H9 (cell line): ENCODE results near the gene RHBDF1. TPM values are rescaled to one million over a fixed set of nuclear protein-coding genes. Genes with fewer than 3 reads are reported as not detected.

ENCODE experiments used
- DNase-seq: peaks from one replicate; pipeline ENCODE4 v3.0.0-alpha.2; 2017
- H2AFZ ChIP-seq: one replicate; pipeline ENCODE4 v1.6.1; 2013; ENCODE audit warnings: mild to moderate bottlenecking, low read length, control low read depth, moderate library complexity
- H2AK5ac ChIP-seq: 2 replicates; pipeline ENCODE4 v1.6.1; 2013; ENCODE audit warnings: low read length, control low read depth, mixed read lengths; ENCODE audit not compliant: insufficient read length
- H2BK120ac ChIP-seq: one replicate; pipeline ENCODE4 v1.6.1; 2013; ENCODE audit warnings: low read depth, mild to moderate bottlenecking, low read length, control low read depth, inconsistent platforms; ENCODE audit not compliant: poor library complexity, severe bottlenecking
- H2BK12ac ChIP-seq: 2 replicates; pipeline ENCODE4 v1.6.1; 2013; ENCODE audit warnings: low read length, control low read depth, mixed read lengths, low read depth; ENCODE audit not compliant: insufficient read length
- H2BK15ac ChIP-seq: 2 replicates; pipeline ENCODE4 v1.6.1; 2013; ENCODE audit warnings: low read depth, low read length, control low read depth
- H2BK20ac ChIP-seq: one replicate; pipeline ENCODE4 v1.6.1; 2013; ENCODE audit warnings: low read depth, mild to moderate bottlenecking, low read length, control low read depth, inconsistent platforms; ENCODE audit not compliant: poor library complexity, severe bottlenecking
- H2BK5ac ChIP-seq: 2 replicates; pipeline ENCODE4 v1.6.1; 2013; ENCODE audit warnings: low read length, control low read depth, mixed read lengths; ENCODE audit not compliant: insufficient read length
- H3K14ac ChIP-seq: 2 replicates; pipeline ENCODE4 v1.6.1; 2013; ENCODE audit warnings: low read length, control low read depth; ENCODE audit not compliant: insufficient read depth
- H3K18ac ChIP-seq: 2 replicates; pipeline ENCODE4 v1.6.1; 2013; ENCODE audit warnings: low read depth, mild to moderate bottlenecking, mixed read lengths, low read length, control low read depth; ENCODE audit not compliant: insufficient read length
- H3K23ac ChIP-seq: 2 replicates; pipeline ENCODE4 v1.6.1; 2013; ENCODE audit warnings: low read length, control low read depth, mixed read lengths, low read depth; ENCODE audit not compliant: insufficient read length
- H3K23me2 ChIP-seq: 2 replicates; pipeline ENCODE4 v1.6.1; 2013; ENCODE audit warnings: low read depth, mild to moderate bottlenecking, mixed read lengths, low read length, control low read depth; ENCODE audit not compliant: insufficient read length, poor library complexity, severe bottlenecking
- H3K27ac ChIP-seq: 2 replicates; pipeline ENCODE4 v1.5.1; 2013; ENCODE audit warnings: low read length, control low read depth, mixed read lengths, low read depth; ENCODE audit not compliant: insufficient read length
- H3K27me3 ChIP-seq: 2 replicates; pipeline ENCODE4 v1.6.1; 2013; ENCODE audit warnings: low read length, control low read depth, inconsistent platforms; ENCODE audit not compliant: insufficient read depth
- H3K4ac ChIP-seq: 2 replicates; pipeline ENCODE4 v1.6.1; 2013; ENCODE audit warnings: low read depth, mild to moderate bottlenecking, control low read depth, inconsistent platforms, low read length, moderate library complexity
- H3K4me1 ChIP-seq: 2 replicates; pipeline ENCODE4 v1.6.1; 2013; ENCODE audit warnings: low read length, control low read depth, inconsistent platforms; ENCODE audit not compliant: insufficient read depth
- H3K4me2 ChIP-seq: 2 replicates; pipeline ENCODE4 v1.6.1; 2013; ENCODE audit warnings: low read length, control low read depth, mixed read lengths; ENCODE audit not compliant: insufficient read length, insufficient read depth
- H3K56ac ChIP-seq: 2 replicates; pipeline ENCODE4 v1.6.1; 2013; ENCODE audit warnings: low read depth, mild to moderate bottlenecking, mixed read lengths, low read length, control low read depth; ENCODE audit not compliant: insufficient read length
- H3K79me1 ChIP-seq: 2 replicates; pipeline ENCODE4 v1.6.1; 2013; ENCODE audit warnings: low read depth, mild to moderate bottlenecking, moderate library complexity, low read length, control low read depth, inconsistent platforms; ENCODE audit not compliant: insufficient read depth, poor library complexity, severe bottlenecking
- H3K79me2 ChIP-seq: 2 replicates; pipeline ENCODE4 v1.6.1; 2013; ENCODE audit warnings: low read length, control low read depth, inconsistent platforms; ENCODE audit not compliant: insufficient read depth
- H3K9ac ChIP-seq: 2 replicates; pipeline ENCODE4 v1.6.1; 2013; ENCODE audit warnings: low read length, control low read depth, mixed read lengths; ENCODE audit not compliant: insufficient read length; ENCODE audit errors: extremely low read depth
- H3K9me3 ChIP-seq: one replicate; pipeline ENCODE4 v1.6.1; 2013; ENCODE audit warnings: low read depth, low read length, inconsistent platforms; ENCODE audit not compliant: control insufficient read depth
- H3T11ph ChIP-seq: one replicate; pipeline ENCODE4 v1.6.1; 2013; ENCODE audit warnings: mild to moderate bottlenecking, low read length, control low read depth, inconsistent platforms
- H4K20me1 ChIP-seq: one replicate; pipeline ENCODE4 v1.6.1; 2013; ENCODE audit not compliant: control insufficient read depth, insufficient read length, insufficient read depth
- H4K5ac ChIP-seq: 2 replicates; pipeline ENCODE4 v1.6.1; 2013; ENCODE audit warnings: low read depth, mild to moderate bottlenecking, mixed read lengths, low read length, control low read depth; ENCODE audit not compliant: insufficient read length
- H4K8ac ChIP-seq: replicated peaks from 2 replicates; pipeline ENCODE4 v1.6.1; 2013; ENCODE audit warnings: low read length, control low read depth, mixed read lengths, low read depth; ENCODE audit not compliant: insufficient read length
- H4K91ac ChIP-seq: 2 replicates; pipeline ENCODE4 v1.6.1; 2013; ENCODE audit warnings: low read depth, mild to moderate bottlenecking, moderate library complexity, mixed read lengths, low read length, control low read depth; ENCODE audit not compliant: insufficient read length
- H3K27ac Mint-ChIP-seq, 3 experiments: 2 replicates in 2 of 3; 3 replicates in 1 of 3; pipeline ENCODE4 v1.8.0; 2020 to 2021; ENCODE audit warnings: mixed read lengths in 3 of 3, mild to moderate bottlenecking in 1 of 3, moderate library complexity in 1 of 3
- H3K27me3 Mint-ChIP-seq: 2 replicates; pipeline ENCODE4 v1.8.0; 2021; ENCODE audit warnings: low read depth, mild to moderate bottlenecking, moderate library complexity, mixed read lengths
- H3K36me3 Mint-ChIP-seq, 3 experiments: 2 replicates in 2 of 3; 3 replicates in 1 of 3; pipeline ENCODE4 v1.8.0; 2020 to 2021; ENCODE audit warnings: low read depth in 3 of 3, mixed read lengths in 3 of 3; ENCODE audit not compliant: insufficient read depth in 1 of 3
- H3K4me1 Mint-ChIP-seq, 2 experiments: 2 replicates each; pipeline ENCODE4 v1.8.0; 2020; ENCODE audit warnings: mixed read lengths in 2 of 2
- H3K4me3 Mint-ChIP-seq, 2 experiments: 2 replicates in 1 of 2; 3 replicates in 1 of 2; pipeline ENCODE4 v1.8.0; 2020 to 2021; ENCODE audit warnings: mild to moderate bottlenecking in 2 of 2, mixed read lengths in 2 of 2, moderate library complexity in 1 of 2
- H3K9me3 Mint-ChIP-seq, 2 experiments: 2 replicates in 1 of 2; 3 replicates in 1 of 2; pipeline ENCODE4 v1.8.0; 2020; ENCODE audit warnings: mild to moderate bottlenecking in 2 of 2, mixed read lengths in 2 of 2, moderate library complexity in 1 of 2
- CTCF ChIP-seq: fragments of 200-600 bp; sonication (generic); conservative IDR thresholded peaks from 3 replicates; pipeline ENCODE4 v1.8.0; 2021; ENCODE audit warnings: antibody characterized with exemption, mild to moderate bottlenecking
- WGBS: extraction: QIAGEN DNeasy Blood & Tissue Kit; methylation state at CpG from one replicate; pipeline ENCODE4 v1.1.7; 2013; ENCODE audit warnings: missing lambda C conversion rate, low lambda C conversion rate, mixed read lengths; ENCODE audit not compliant: insufficient read length; ENCODE audit errors: extremely low coverage; 5-methylcytosine and 5-hydroxymethylcytosine counted together
- total RNA-seq: library from RNA; stranded (reverse); gene quantifications from 2 replicates; pipeline ENCODE4 v1.2.1, GENCODE V29; 2021

The RHBDF1 gene
- total RNA-seq, 1 experiment from 2014 or later: 34.6 TPM

DNA sequence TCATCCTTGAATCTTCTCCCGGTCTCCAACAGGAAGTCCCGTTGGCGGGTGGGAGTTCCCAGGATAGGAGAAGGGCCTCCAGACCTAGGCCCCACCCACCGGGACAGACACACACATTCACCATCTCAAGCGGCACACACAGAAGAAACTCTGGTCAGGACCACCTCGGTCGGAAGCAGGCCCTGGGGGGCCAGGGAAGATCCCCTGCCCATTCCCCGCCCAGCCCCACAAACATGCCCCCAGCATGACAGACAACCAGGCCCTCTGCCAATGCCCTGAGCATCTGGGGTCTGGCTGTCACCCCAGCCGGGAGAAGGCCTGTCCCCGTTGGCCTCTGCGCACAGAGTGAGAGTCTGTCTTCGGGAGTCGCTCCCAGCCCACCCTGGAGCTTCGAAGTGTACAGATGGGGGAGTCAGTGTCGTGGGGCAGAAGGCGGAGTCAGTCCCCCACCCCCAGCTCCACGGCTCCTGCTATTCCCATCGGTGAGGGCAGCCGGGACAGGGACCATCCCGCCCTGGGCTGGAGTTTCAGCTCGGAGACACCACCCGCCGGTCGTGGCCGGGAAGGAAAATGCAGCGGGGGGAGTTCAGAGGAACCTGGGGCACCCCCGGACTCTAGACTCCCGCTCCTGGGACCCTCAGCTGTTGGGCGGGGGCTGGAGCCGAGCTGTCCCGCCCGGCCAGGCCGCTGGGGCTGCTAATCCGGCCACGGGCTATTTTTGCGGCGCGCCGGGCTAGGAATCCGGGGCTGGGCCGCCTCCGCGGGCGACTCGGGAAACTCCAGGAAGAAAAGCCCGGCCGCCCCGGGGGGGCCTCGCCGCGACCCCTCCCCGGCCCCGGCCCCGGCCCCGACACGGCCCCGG is 660 bp downstream of the RHBDF1 start:
- H2BK15ac ChIP-seq: no peak overlapping the region
- H2BK12ac ChIP-seq: no peak overlapping the region
- Mint-ChIP-seq H3K36me3 (no peaks in the 10 kb centered on the region; a peak in 1 of 7 replicates), H3K4me1 (peaks cover 53 to 54% of the 10 kb centered on the region in 2 experiments), H3K4me3 (peak overlapping the region; percentile 77 to 87), H3K27ac (peak overlapping the region in 1 of 3 experiments; percentile 57; a peak in 2 of 7 replicates), H3K9me3 (no peaks in the 10 kb centered on the region), H3K27me3 (peaks cover 1% of the 10 kb centered on the region; the same call in 1 of the 2 replicates)
- no peak overlapping the region for H3K4ac ChIP-seq
- H2BK20ac ChIP-seq: no peak overlapping the region
- no CpG with 5 or more reads among the region's 57 CpGs for WGBS
- peak overlapping the region; percentile 70 for H3K4me2 ChIP-seq
- H3T11ph ChIP-seq: no peak overlapping the region
- no peak overlapping the region for H4K5ac ChIP-seq
- H4K91ac ChIP-seq: no peak overlapping the region
- no peaks in the 10 kb centered on the region for H3K27me3 ChIP-seq
- H3K18ac ChIP-seq: no peak overlapping the region
- H3K27ac ChIP-seq: no peak overlapping the region
- no peaks in the 10 kb centered on the region; the same call in 1 of the 2 replicates for H3K79me2 ChIP-seq
- H2BK5ac ChIP-seq: no peak overlapping the region
- no peak overlapping the region for H3K14ac ChIP-seq
- no peak overlapping the region for H4K8ac ChIP-seq
- DNase-seq: peak; percentile 92
- no peak overlapping the region for H3K23ac ChIP-seq
- peaks cover 10% of the 10 kb centered on the region for H3K23me2 ChIP-seq
- H4K20me1 ChIP-seq: no peaks in the 10 kb centered on the region
- H3K56ac ChIP-seq: no peak overlapping the region
- no peak overlapping the region for H3K9ac ChIP-seq
- H3K9me3 ChIP-seq: no peaks in the 10 kb centered on the region
- H3K79me1 ChIP-seq: no peaks in the 10 kb centered on the region
- H2AK5ac ChIP-seq: no peak overlapping the region
- no peak overlapping the region for H2AFZ ChIP-seq
- no peak for TF ChIP-seq CTCF
- peaks cover 5% of the 10 kb centered on the region; the same call in 1 of the 2 replicates for H3K4me1 ChIP-seq
- no peak overlapping the region for H2BK120ac ChIP-seq
